Measurements from ENCODE around the gene HHATL. TPM values are rescaled to one million over a fixed set of nuclear protein-coding genes. Genes with fewer than 3 reads are reported as not detected.

The HHATL gene
- total RNA-seq, 4 donors from 2014 or later, result 0.34 to 6.1 (median 1.5) TPM; not detected in 1

DNA sequence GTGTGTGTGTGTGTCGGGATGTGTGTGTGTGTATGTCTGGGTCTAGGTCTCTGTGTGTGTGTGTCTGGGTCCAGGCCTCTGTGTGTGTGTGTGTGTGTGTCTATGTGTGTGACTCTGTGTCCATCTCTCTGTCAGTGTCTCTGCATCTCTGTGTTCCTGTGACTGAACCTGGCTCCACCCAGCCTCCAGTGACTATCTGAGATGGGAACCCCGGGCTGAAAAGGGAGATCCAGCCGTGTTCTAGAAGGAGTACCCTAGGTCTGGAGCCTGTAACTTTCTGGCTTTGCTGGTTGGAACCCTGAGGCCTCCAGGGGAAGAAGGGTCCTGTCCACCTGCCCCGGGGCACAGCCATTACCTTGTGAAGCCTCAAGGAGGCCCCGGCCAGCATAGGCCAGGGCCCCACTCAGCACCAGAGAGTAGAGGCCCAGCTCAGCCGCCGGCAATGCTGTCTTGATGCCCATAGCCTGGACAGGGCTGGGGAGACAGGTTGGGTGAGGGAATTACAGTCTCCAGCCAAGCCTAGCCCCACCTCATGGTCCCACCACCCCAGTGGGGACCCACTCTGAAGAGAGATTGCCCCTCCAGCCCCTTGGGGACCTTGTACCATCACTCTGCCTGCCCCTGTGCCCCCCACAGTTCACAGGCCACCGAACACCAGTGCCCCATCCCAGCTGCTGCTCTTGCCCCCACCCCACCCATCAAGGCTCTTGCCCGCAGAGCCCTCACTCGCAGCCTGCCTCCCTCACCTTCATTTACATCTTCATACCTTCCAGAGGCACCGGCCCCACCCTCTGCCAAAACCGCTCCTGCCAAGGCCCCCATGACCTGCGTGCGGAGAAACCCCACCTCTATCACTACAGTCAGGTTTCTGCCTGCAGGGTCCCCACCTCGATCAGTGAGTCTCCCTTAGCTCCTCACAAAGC is 2.0 kb downstream of the HHATL start:
- TF ChIP-seq, protein P1, sequence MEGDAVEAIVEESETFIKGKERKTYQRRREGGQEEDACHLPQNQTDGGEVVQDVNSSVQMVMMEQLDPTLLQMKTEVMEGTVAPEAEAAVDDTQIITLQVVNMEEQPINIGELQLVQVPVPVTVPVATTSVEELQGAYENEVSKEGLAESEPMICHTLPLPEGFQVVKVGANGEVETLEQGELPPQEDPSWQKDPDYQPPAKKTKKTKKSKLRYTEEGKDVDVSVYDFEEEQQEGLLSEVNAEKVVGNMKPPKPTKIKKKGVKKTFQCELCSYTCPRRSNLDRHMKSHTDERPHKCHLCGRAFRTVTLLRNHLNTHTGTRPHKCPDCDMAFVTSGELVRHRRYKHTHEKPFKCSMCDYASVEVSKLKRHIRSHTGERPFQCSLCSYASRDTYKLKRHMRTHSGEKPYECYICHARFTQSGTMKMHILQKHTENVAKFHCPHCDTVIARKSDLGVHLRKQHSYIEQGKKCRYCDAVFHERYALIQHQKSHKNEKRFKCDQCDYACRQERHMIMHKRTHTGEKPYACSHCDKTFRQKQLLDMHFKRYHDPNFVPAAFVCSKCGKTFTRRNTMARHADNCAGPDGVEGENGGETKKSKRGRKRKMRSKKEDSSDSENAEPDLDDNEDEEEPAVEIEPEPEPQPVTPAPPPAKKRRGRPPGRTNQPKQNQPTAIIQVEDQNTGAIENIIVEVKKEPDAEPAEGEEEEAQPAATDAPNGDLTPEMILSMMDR (IDR thresholded peaks at IDR 0.05), result no peak
- no peak for TF ChIP-seq POLR2A (IDR thresholded peaks at IDR 0.05)
- no peak overlapping the region for H3K4me3 ChIP-seq (ENCODE audit: low read depth, poor library complexity, severe bottlenecking)
- DNase-seq (ENCODE audit: low spot score in 2 of 2), result peak in 1 of 2 donors; percentile 79
- intact Hi-C loops (cut with DNase I; ENCODE audit: low total_unique reads), result no loop called here
- 70 to 73% methylated on average over 15 of the region's 15 CpGs for WGBS, 2 donors

DNA sequence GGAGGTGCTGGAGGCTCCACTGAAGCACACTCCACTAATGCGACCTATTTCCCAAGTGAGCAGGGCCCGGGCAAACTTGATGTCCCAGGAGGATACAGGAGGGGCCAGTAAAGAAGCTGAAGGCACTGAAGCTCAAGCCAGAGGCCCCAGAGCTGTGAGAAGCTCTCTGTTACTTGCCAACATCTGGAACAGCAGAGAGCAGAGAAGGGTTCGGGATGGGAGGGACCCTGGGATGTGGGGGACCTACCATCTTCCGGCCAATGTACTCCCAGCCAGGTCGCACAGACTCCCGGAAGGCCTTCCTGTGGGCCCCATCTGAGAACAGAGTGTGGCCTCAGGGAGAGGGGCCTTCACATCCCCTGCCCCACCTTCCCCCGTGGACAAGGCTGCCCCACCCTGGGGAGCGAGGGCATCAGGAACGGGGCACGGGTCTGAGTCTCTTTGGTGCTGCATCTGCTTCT is 3.1 kb downstream of the HHATL start:
- WGBS, 2 donors, result 71 to 76% methylated on average over 8 to 10 of the region's 10 CpGs
- intact Hi-C loops (cut with DNase I; ENCODE audit: low total_unique reads), result no loop called here
- peak in 1 of 2 donors; percentile 64 for DNase-seq (ENCODE audit: low spot score in 2 of 2)
- H3K4me3 ChIP-seq (ENCODE audit: low read depth, poor library complexity, severe bottlenecking), result no peak overlapping the region
- no peak for TF ChIP-seq POLR2A (IDR thresholded peaks at IDR 0.05)
- TF ChIP-seq, protein P1 (IDR thresholded peaks at IDR 0.05), result no peak

GRCh38 chr3:42698911-42699230 is 3.7 kb downstream of the HHATL start:
- 83 to 85% methylated on average over 9 of the region's 9 CpGs for WGBS, 2 donors
- TF ChIP-seq POLR2A (IDR thresholded peaks at IDR 0.05), result no peak
- TF ChIP-seq, protein P1 (IDR thresholded peaks at IDR 0.05), result no peak
- H3K4me3 ChIP-seq (ENCODE audit: low read depth, poor library complexity, severe bottlenecking), result no peak overlapping the region
- intact Hi-C loops (cut with DNase I; ENCODE audit: low total_unique reads), result no loop called here
- DNase-seq (ENCODE audit: low spot score in 2 of 2), result peak in 1 of 2 donors; percentile 23

DNA sequence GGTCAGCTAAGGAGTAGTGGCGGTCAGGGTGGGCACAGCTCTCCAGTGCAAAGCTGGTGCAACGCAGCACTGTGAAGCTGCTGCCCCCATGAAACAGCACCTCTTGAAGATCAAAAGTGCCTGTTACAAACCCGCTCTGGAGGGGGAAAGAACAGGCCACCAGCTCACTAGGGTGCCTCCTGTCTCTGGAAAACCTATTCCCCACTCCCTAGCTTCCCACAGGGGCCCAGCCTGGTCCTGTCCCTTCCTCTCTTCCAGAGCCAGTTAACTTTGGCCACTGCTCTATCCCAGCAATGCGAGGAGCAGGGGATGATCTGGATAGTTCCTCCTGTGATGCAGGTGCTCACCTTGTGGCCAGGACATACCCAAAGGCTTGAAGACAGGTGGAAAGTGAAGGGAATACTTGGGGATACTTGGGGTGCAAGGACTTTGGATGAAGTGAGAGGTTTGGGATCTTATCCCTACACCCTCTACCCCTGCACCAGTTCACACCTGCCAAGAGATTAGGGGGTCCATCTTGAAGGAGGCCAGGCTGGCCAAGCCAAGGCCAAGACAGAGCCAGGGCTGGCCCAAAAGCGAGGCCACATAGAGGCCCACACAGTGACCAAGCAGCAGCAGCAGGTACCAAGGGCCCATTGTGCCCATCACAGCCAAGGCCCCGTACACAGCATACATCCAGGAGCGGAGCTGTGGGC is 4.2 kb downstream of the HHATL start:
- WGBS, 2 donors, result 84 to 96% methylated on average over 7 of the region's 7 CpGs
- intact Hi-C loops (cut with DNase I; ENCODE audit: low total_unique reads), result no loop called here
- TF ChIP-seq, protein P1 (IDR thresholded peaks at IDR 0.05), result no peak
- no peak for TF ChIP-seq POLR2A (IDR thresholded peaks at IDR 0.05)
- H3K4me3 ChIP-seq (ENCODE audit: low read depth, poor library complexity, severe bottlenecking), result no peak overlapping the region
- DNase-seq (ENCODE audit: low spot score in 2 of 2), result peak in 1 of 2 donors; percentile 68

GRCh38 chr3:42697289-42698051 is 5.1 kb downstream of the HHATL start:
- intact Hi-C loops (cut with DNase I; ENCODE audit: low total_unique reads), result no loop called here
- peak in 1 of 2 donors; percentile 75 for DNase-seq (ENCODE audit: low spot score in 2 of 2)
- 82 to 83% methylated on average over 18 of the region's 18 CpGs for WGBS, 2 donors
- TF ChIP-seq, protein P1 (IDR thresholded peaks at IDR 0.05), result no peak
- no peak overlapping the region for H3K4me3 ChIP-seq (ENCODE audit: low read depth, poor library complexity, severe bottlenecking)
